Activated T-helper 1 cell treated with Interleukin-2 at 50 U/mL for 16 hours (primary cell): ENCODE measurements around the gene CTIF.

ENCODE experiments used
- DNase-seq: peaks from one replicate; pipeline ENCODE4 v3.0.0-alpha.2; 2020; ENCODE audit warnings: low read depth

The CTIF gene

DNA sequence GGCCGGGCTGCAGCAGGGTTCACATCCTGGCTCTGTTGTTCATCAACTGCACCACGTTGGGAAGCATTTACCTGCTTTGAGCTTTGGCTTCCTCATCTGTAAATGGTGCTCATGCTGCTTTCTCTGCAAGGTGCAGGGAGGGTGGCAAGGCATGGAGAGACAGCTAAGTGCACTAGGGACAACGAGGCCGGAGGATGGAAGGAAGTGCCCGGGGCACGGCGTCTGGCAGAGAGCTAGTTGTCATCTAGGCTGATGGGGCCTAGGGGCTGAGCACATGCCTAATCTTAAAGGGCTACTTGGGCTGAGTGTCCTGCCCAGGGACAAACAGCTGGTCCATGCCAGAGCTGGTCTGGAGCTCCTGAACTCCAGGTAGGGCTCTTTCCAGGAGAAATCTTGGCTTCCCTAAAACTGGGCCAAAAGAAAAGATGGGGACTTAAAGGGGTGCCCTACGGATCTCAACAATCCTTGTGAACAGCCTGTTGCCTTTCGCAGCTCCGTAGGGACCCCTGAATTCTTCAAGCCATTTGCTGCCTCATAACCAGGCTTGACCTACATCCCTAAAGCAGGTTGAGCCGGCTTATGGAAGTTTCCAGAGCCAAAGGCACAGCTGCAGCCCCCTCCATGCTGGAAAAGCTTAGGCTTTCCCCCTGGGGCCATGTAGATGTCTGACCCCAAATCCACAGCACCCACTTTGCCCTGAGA, 281.1 kb downstream of the CTIF start:
- no peak for DNase-seq

DNA sequence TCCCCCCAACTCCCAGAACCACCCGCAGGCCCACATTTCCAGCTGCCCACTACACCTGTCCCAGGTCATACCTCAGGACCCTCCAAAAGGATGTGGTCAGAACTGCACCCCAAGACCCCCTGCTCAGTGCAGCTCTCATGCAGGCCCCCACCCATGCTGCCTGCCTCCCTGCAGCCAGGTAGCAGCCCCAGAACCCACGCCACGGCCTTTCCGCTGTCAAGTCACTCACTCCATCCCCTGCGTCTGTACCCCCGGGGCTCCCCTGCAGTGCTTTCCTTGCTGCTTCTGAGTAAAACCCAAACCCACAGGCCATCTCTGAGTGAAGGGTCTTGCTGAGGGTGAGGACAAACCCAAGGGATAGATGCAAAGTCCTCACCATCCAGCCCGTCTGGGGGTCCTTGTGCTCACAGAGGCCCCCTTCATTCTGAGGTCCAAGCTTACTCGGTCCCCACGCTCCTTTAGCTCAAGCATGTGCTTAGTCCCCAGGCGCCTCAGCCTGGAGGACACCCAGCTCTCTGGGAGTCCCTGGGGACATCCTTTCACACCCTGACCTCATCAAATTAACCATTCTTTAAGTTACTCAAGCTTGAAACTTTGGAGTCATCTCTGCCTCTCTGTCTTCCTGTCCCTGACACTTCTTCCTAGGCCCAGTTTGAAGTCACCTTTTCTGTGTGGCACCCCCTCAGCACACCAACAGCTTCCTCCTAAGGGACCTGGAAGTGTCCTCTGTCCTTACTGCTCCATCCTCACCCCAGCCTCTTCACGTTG, 281.8 kb downstream of the CTIF start:
- DNase-seq, result no peak

DNA sequence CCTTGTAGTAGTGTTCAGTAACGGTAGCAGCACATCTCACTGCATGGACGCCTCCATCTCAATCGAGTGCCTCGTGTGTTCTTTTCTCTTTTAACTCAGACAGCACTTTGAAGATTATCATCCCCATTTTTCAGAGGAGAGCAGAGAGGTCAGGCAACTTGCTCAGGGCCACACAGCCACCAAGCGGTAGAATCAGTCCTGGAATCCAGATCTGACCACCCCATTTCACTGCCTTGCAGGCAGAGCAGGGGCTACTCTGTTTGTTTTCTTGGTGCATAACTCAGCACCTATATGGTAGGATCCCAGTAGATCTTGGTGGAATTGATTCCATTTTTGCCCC, 282.4 kb downstream of the CTIF start:
- DNase-seq, result no peak

DNA sequence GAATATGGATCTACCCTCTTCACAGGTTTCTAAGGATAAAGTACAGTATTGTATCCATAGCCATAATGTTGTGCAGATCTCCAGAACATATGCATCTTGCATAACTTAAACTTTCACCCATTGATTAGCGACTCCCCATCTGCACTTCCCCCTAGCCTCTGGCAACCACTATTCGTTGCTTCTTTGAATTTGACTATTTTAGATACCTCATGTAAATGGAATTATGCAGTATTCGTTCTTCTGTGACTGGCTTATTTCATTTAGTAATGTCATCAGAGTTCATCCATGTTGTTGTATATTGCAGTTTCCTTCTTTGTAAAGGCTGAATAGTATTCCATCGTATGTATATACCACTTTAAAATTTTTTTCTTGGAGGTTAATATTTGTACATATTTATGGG, 283.0 kb downstream of the CTIF start:
- DNase-seq, result no peak

DNA sequence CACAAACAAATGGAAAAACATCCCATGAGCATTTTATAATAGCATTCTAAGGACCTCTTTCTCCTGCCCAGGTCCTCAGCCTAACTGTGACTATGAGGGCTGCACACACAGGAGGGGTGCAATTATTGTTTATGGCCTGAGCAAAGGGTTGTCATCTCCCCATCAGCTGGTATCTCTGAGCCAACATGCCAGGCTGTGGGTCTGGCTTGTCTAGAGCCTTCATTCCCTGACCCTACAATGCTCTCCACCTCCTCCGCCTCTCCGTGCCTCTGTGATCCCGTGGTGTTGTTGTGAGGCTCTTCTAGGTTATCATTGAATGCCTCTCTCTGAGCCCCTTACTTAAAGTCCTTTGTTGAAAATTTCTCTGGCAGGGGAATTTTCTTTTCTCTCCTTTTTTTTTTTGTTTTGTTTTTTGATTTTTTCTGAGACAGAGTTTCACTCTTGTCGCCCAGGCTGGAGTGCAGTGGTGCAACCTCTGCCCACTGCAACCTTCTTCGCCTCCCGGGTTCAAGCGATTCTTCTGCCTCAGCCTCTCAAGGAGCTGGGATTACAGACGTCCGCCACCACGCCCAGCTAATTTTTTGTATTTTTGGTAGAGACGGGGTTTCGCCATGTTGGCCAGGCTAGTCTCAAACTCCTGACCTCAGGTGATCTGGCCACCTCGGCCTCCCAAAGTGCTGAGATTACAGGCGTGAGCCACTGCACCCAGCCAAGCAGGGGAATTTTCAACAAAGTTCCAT, 285.6 kb downstream of the CTIF start:
- no peak for DNase-seq

DNA sequence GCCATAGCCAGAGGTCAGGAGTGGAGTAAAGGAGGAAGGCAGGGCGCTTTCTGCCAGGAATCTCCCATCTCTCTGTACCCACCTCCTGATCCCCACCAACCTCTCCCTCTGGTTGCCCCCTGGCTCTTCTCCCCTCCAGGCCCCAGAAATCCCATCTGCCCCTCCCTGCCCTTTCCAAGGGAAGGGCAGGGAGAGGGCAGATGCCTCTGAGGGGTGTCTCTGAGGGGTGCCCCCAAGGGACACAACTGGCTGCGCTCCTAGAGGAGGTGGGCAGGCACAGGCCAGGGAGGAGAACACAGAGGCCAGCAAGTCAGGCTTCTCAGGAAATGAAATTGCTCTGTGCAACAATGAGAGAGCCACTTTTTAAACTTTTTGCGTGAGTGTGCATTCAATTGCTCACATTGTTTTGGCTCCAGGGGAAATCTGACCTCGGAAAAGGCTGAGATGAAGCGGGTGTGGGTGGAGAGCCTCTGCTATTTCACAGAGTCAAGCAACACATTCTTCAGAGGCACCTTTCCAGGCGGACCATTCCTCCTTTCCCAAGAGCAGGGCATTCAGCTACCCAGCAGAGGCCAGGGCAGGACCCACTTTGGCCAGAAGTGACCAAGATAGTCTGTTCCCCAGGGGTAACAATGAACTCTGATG, 286.4 kb downstream of the CTIF start:
- no peak for DNase-seq

DNA sequence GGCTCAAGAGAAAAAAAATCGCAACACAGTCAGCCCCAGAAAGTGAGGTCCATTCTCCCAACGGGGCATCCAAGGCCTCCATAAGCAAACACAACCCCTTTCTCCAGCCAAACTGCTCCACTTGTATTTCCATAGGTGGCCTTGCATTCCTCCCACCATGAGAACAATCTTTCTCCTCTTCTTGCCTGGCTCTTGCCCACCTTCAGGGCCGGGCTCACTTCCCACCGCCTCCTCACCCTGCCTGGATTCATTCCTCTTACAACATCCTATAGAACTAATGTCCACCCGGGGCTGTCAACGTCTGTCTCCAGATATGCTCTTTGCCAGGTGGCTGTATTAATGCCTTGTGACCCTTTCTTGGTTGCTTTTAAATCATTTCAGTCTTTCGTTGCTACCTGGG, 287.4 kb downstream of the CTIF start:
- no peak for DNase-seq

DNA sequence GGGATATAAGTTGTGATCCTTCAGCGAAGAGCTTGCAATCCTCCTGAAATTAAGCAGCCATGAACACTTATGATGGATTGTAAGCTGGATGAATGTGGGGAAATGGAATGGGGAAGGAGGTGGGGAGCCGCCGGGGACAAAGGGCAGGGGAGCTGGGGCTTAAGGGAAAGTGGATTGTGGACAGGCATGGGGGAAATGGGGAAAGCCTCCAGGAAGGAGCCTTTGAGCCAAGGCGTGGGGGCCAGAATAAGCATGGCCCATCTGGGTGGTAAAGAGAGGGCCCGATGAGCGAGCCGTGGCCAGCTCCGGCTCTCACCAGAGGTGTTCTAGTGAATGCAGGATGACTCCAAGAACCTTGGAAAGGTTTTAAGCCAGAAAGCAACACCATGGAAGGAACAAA, 288.0 kb downstream of the CTIF start:
- DNase-seq, result no peak

DNA sequence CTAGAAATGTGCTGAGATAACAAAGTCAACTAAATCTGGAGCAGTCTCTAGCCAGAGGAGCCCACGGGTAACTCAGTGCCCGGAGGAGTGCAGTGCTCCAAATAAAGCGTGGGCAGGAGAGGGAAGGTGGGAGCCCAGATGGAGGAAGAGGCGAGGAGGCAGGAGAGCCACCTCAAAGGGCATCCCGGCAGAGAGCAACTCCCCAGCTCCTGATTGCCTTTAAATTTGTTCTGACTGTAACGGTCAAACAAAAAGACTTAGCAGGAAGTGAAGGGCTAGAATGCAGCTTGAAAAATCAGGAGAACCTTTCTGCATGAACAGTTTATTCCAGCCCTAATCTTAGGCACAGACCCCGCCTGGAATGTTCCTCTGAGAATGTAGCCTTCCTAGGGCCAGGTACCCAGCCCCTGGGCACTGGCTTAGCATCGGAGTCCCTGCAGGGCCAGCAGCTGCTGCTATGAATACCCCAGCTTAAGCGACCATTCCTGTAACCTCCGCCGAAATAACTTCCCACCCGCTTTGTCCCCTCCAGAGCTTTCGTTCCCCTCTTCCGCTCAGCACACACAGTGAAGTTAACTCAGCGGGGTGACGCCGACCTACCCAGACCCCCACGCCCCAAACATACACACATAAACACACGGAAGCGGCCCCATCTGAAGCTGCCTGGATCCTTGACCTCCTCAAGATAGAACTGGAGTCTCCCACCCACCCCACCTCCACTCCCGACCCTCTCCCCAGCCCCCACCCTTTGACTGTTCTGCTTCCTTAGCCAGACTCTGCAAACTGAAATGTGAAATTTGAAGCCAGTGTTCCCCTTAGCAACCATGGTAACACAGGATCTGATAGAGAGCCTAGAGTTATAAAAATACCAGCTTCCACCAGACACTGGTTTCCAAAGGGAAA, 288.7 kb downstream of the CTIF start:
- DNase-seq, result no peak

DNA sequence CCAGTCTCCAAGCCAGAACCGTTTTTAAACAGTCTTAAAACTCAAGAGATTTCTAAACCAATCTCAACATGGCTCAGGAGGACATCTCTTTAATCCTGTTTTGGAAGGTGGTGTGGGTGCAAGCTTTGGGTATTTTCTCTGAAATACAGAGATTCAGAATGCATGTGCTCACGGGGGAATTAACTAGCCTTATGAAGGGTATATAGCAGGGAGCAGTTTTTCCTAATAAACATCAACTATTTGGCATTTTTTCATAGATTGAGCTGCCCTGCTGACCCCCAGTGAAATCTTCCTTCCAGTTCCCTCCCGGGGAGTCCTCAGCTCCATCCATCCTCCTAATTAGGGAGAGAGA, 289.3 kb downstream of the CTIF start:
- no peak for DNase-seq

DNA sequence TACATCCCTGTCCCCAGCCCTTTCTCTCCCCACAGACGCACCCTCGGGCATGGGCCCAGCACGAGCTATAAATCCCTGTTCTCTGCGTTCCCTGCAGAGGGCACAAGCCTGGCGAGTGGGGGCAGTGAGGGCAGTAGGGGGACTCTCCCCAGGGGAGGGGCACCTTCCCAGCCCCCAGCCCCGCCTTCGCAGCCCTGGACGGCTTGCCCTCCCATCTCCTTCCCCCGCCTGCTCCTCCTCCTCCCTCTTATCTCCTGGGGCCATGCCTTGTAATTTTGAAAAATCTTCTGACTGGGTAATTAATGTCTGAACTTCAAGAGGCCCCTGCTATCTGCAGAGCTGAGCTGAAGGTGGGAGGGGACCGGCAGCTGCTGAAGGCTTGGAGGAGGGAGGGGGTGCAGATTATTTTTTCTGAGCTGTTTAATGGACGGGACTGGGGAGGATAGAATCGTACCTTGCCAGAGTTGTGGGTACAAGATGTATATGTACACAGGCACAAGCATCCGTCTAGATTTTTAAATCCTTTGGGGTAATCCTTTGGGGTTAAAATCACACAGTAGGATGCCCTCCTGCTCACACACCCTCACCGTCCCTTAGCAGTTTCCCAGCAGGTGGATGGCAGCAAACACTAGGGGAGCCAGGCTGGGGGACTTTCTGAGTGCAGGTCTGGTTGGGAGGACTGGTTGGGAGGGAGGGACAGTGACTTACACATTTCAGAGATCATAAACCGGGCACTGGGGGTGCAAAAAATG, 290.0 kb downstream of the CTIF start:
- no peak for DNase-seq

DNA sequence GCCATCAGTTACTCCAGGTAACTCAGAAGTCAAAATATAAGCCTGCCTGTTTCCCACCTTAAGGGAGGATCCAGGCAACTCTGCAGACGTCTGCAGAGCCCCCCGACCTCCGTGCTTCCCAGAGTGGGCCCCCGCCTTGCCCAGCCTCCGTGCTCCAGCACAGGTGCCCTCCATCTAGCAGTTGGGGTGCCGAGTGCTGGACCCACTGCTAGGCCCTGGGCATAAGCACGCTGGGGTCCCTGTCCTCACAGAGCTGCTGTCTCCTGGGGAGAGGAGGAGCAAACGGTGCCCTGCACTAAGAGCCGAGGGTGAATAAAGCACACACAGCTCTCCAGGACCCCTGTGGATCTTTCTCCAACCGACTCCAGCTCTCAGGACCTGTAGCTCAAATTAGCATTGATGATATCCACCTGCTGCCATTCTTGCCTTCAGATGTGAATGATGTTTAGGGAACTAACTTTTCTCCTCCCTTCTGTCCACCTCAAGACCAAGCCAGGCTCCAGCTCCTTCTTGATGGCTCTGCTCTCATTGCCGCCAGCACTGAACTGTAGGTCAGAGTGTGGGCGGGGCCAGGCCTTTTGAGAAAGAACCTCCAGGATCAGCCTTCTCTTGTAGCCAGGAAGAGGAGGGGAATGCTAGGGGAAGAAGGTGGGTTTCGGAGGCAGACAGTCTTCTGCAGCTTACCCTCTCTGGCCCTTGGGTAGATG, 290.8 kb downstream of the CTIF start:
- no peak for DNase-seq

DNA sequence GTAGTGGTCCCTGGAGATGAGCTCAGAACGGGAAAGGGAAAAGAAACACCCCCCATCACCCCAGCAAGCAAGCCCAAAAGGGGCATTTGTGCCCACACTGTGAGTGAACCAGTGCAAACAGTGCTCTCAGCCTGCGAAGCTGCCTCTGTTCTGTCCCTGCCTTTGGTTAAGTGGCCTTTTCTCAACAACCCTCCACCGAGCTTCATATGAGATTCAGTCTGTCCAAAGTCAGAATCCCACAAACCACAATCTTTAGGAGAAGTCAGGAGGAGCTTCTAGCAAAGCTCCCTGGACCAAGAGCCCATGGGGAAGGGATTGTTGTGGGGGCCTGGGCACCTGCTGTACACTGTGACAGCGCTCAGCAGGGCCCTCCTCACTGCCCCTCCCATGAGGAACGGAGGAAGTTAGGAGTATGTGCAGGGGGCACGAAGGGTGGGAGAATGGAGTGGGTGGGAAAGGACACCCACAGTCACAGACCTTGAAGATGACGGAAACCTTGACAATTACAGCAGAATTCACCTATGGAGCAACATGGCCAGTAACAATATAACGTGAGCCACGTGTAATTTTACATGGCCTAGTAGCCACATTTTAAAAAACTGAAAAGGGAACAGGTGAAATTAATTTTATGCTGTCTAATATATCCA, 292.4 kb downstream of the CTIF start:
- no peak for DNase-seq

DNA sequence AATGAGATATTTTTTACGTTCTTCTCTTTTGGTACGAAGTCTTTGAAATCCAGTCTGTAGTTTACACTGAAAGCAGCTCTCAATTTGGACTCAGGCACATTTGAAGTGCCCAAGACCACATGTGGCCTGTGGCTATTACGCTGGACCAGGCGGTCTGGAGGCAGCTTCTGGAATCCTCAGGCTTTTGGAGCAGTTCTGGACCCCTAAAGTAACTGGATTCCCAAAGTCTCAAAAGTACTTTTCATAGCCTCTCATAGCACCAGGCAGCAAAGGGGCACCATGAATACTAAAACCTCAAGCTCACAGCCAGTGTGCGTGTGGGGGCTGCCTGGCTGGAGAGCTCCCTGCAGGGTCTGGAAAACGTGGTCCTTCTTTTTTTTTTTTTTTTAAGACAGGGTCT, 293.0 kb downstream of the CTIF start:
- no peak for DNase-seq

DNA sequence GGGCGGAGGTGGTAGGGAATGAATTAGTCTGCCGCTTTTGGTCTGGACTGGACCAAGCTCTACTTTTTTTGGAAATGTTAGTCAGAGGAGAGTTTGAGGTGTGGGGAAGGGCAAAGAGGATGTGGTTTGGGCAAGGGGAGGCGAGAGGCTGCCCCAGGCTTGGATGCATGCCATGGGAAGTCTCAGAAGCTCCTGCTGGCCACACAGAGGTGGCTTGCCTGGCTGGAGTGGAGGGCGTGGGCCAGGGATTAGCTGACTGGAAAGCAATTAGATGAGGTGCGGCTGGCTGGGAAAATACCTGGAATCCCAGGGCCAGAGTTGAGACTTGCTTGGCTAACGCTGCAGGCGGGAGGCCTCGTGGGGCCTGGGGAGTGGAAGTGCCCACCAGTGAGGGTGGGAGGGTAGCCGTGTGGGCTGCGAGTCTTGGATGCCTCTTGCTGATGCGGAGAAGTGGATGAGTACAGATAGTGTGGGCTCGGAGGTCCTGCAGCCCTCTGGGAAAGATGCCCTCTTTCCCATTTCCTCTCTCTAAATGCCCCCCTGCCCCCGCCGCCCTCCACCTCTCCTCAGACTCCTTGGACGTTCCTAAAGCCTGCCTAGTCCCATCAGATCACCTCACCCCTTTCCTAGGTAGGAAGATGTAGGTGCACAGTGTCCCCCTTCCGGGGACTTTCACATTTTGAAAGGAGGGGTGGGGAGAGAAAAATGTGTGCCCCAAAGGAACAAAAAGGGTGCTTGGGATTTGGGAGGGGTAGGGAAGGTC, 294.3 kb downstream of the CTIF start:
- DNase-seq, result no peak

DNA sequence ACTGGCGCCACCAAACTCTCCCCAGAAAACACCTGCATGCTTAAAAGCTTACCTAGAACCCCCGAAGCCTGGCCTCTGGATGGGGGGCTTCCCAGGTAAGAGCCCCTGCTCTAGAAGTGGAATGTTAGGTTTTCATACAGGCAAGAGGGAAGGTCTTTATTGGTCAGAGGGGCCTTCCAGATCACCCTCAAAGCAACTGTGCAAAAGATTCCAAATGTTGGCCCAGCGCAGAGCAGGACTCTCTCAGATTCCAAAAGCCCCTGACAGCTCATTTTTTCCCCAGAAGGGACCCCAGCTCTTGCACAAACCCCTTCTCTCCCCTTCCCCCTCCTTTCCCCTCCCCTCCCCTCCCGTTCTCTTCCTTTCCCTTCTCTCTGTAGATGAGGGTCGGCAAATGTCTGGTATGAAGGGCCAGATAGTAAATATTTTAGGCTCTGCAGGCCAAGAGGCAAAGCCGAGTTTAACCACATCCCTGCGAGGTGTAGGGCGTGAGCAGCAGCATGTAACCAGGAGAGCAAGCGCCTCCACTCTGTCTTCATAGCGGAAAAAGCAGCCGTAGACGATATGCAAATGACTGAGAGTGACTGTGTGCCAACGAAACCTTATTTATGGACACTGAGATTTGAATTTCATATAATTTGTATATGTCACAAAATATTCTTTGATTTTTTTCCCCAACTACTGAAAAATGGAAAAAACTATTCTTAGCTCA, 295.0 kb downstream of the CTIF start:
- peak; percentile 34 for DNase-seq

DNA sequence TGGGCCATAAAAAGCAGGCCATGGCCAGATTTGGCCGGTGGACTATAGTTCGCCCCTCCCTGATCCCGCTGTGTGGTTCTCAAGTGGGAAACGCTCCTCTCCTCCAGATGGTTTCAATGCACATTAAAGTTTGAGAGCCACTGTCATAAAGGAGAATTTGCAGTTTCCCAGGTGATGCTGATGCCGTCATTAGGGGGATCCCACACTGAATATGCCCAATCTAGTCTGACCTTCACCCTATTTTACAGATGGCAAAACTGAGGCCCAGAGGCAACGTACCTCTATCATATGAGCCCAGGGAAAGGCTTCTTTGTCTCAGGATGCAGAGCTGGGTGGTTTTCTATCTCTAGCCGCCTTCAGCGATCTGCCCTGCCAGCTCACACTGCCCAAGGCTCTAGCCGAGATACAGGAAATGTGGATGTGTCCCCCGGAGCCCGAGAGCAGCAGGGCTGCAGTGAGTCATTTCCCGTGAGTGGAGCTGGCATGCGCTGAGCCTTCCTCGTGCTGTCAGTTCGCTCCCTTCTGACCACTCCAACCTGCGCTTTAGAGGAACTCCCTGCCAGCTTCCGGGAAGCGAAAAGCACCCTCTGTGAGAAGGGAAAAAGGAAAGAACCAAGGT, 295.7 kb downstream of the CTIF start:
- peak; percentile 66 for DNase-seq

DNA sequence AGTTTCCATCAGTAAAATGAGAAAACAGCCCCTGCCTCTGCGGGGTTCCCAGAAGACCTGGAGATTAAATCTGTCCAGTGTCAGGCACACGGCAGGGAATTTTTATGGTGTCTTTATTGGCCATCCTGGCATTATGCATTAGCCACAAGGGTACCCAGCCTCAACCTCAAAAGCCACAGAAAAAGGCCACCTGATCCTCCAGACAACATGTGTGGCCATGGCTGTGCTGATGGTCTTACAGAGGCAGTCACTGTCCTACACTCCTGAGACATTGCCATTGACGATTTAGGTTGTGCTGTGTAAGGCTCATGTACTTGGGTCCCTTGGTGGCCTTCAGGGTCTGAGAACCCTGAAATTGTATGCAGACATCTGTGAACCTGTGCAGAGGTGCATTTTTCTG, 296.3 kb downstream of the CTIF start:
- no peak for DNase-seq
